ENCODE measurements around the gene SERPINE1. TPM values are rescaled to one million over a fixed set of nuclear protein-coding genes. Genes with fewer than 3 reads are reported as not detected.

The SERPINE1 gene
- total RNA-seq, 1 experiment from 2014 or later: 370 TPM

DNA sequence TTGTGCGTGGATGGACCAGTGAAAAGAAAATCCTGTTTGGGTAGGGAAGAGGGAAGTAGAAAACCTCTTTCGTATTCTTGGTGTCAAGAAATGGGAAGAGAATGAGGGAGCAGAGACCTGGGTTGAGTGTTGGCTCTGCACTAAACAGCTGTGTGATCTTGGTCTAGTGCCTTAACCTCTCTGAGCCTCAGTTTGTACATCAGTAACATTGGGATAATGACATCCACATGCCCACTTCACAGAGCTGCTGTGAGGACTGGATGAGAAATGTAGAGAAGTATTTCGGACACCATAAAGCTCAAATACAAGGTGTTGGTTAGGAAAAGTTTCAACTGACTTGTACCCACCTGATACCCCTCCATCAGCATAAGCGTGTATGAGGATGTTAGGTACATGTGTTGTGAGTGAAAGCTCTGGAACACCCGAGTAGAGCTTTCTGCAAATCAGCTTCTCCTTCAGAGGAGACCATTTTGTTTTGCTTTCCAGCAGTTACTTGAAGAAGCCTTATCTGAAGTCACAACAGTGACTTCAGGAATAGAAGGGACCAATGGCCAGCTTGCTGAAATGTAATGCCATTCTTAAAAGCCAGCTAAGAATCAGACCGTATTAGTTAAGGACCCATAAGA lies 30.5 kb upstream of the SERPINE1 start:
- DNase-seq (ENCODE audit: low read depth, low spot score): no peak
- H3K36me3 ChIP-seq (ENCODE audit: control insufficient read depth, insufficient read depth, low read length): no peaks in the 10 kb centered on the region
- H3K9me3 ChIP-seq (ENCODE audit: control insufficient read depth, insufficient read depth, low read depth, low read length): no peaks in the 10 kb centered on the region
- in situ Hi-C loops (cut with HindIII; ENCODE audit: low pct_unique_long_range_greater_than_20kb, low sequenced_read_pairs): no loop called here
- BruUV-seq (replicated peaks): no TSS peak
- no peak overlapping the region for H3K4me3 ChIP-seq (ENCODE audit: low read depth in 2 of 2, low read length in 2 of 2)
- CTCF ChIA-PET: interaction anchor here (0.5 kb wide), 1 partner anchor 807 kb away, joined by 5 read pairs; no protein-coding TSS in a partner anchor
- H3K27me3 ChIP-seq (ENCODE audit: control insufficient read depth, insufficient read depth, low read length): no peaks in the 10 kb centered on the region
- intact Hi-C loops (cut with micrococcal nuclease; ENCODE audit: unreplicated experiment): no loop called here
- peaks cover 54% of the 10 kb centered on the region for H3K4me1 ChIP-seq (ENCODE audit: control insufficient read depth, insufficient read depth, low read length)
- TF ChIP-seq TCF7L2 (IDR thresholded peaks at IDR 0.05; ENCODE audit: low read depth, low read length): no peak
- no peak for TF ChIP-seq POLR2AphosphoS5 (IDR thresholded peaks at IDR 0.05; ENCODE audit: low read depth, low read length)
- TF ChIP-seq, protein P1, sequence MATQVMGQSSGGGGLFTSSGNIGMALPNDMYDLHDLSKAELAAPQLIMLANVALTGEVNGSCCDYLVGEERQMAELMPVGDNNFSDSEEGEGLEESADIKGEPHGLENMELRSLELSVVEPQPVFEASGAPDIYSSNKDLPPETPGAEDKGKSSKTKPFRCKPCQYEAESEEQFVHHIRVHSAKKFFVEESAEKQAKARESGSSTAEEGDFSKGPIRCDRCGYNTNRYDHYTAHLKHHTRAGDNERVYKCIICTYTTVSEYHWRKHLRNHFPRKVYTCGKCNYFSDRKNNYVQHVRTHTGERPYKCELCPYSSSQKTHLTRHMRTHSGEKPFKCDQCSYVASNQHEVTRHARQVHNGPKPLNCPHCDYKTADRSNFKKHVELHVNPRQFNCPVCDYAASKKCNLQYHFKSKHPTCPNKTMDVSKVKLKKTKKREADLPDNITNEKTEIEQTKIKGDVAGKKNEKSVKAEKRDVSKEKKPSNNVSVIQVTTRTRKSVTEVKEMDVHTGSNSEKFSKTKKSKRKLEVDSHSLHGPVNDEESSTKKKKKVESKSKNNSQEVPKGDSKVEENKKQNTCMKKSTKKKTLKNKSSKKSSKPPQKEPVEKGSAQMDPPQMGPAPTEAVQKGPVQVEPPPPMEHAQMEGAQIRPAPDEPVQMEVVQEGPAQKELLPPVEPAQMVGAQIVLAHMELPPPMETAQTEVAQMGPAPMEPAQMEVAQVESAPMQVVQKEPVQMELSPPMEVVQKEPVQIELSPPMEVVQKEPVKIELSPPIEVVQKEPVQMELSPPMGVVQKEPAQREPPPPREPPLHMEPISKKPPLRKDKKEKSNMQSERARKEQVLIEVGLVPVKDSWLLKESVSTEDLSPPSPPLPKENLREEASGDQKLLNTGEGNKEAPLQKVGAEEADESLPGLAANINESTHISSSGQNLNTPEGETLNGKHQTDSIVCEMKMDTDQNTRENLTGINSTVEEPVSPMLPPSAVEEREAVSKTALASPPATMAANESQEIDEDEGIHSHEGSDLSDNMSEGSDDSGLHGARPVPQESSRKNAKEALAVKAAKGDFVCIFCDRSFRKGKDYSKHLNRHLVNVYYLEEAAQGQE (IDR thresholded peaks at IDR 0.05; ENCODE audit: insufficient read depth in 1 of 2, low read depth in 2 of 2, low read length in 1 of 2): no peak
- no peak for TF ChIP-seq SIN3A (IDR thresholded peaks at IDR 0.05; ENCODE audit: borderline replicate concordance, insufficient read depth, low read depth, low read length)
- TF ChIP-seq, protein P2, sequence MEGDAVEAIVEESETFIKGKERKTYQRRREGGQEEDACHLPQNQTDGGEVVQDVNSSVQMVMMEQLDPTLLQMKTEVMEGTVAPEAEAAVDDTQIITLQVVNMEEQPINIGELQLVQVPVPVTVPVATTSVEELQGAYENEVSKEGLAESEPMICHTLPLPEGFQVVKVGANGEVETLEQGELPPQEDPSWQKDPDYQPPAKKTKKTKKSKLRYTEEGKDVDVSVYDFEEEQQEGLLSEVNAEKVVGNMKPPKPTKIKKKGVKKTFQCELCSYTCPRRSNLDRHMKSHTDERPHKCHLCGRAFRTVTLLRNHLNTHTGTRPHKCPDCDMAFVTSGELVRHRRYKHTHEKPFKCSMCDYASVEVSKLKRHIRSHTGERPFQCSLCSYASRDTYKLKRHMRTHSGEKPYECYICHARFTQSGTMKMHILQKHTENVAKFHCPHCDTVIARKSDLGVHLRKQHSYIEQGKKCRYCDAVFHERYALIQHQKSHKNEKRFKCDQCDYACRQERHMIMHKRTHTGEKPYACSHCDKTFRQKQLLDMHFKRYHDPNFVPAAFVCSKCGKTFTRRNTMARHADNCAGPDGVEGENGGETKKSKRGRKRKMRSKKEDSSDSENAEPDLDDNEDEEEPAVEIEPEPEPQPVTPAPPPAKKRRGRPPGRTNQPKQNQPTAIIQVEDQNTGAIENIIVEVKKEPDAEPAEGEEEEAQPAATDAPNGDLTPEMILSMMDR (IDR thresholded peaks at IDR 0.05): no peak
- POLR2A ChIA-PET: interaction anchor here (0.6 to 0.9 kb wide), 2 partner anchors 25 to 72 kb away, joined by 3 to 7 read pairs; no protein-coding TSS in a partner anchor
- peak overlapping the region; percentile 73 for H3K27ac ChIP-seq (ENCODE audit: low read length)
- ATAC-seq: no peak

- no peaks in the 10 kb centered on the region for H3K36me3 ChIP-seq (ENCODE audit: control insufficient read depth, insufficient read depth, low read length)
- intact Hi-C loops (cut with micrococcal nuclease; ENCODE audit: unreplicated experiment) (no loop called here), in situ Hi-C loops (cut with HindIII; ENCODE audit: low pct_unique_long_range_greater_than_20kb, low sequenced_read_pairs) (no loop called here)
- no TSS peak for BruUV-seq (replicated peaks)
- POLR2A ChIA-PET: interaction anchor here (0.6 to 0.9 kb wide), 2 partner anchors 25 to 72 kb away, joined by 3 to 7 read pairs; no protein-coding TSS in a partner anchor
- H3K9me3 ChIP-seq (ENCODE audit: control insufficient read depth, insufficient read depth, low read depth, low read length): no peaks in the 10 kb centered on the region
- peaks cover 59% of the 10 kb centered on the region for H3K4me1 ChIP-seq (ENCODE audit: control insufficient read depth, insufficient read depth, low read length)
- DNase-seq (ENCODE audit: low read depth, low spot score): no peak
- no peaks in the 10 kb centered on the region for H3K27me3 ChIP-seq (ENCODE audit: control insufficient read depth, insufficient read depth, low read length)
- TF ChIP-seq, protein P1 (IDR thresholded peaks at IDR 0.05; ENCODE audit: insufficient read depth in 1 of 2, low read depth in 2 of 2, low read length in 1 of 2): no peak
- no peak for TF ChIP-seq SIN3A (IDR thresholded peaks at IDR 0.05; ENCODE audit: borderline replicate concordance, insufficient read depth, low read depth, low read length)
- no peak; the same call in 1 of the 2 replicates for TF ChIP-seq POLR2AphosphoS5 (IDR thresholded peaks at IDR 0.05; ENCODE audit: low read depth, low read length)
- TF ChIP-seq TCF7L2 (IDR thresholded peaks at IDR 0.05; ENCODE audit: low read depth, low read length): no peak
- TF ChIP-seq, protein P2 (IDR thresholded peaks at IDR 0.05): no peak
- CTCF ChIA-PET: no interaction called here
- H3K27ac ChIP-seq (ENCODE audit: low read length): peak overlapping the region; percentile 73
- H3K4me3 ChIP-seq (ENCODE audit: low read depth in 2 of 2, low read length in 2 of 2): no peak overlapping the region
- ATAC-seq: no peak
Observed at GRCh38 chr7:101096957-101097347, 30.0 kb upstream of the SERPINE1 start.
